GM18858 (cell line): Measurements from ENCODE around the gene EMSY.

Experiments used
- ATAC-seq: cut with Tn5 transposase; IDR thresholded peaks from one replicate; pipeline ENCODE4 v1.9.1; 2021; ENCODE audit not compliant: unreplicated experiment

EMSY gene

DNA sequence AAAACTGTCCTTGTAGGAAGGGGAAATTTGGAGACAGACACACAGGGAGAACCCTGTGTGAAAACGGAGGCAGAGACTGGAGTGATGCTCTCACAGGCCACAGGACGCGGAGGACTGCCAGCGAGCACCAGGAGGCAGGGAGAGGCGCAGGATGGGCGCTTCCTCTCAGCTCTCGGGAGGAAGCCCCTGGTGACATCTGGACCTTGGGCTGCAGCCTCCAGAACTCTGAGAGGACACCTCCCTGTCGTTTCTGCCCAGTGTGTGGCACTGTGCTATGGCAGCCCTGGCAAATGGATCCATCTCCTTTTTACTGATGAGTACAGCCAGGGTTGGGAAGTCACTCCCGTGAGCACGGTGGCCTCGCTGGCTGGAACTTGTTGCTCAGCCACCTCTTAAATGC lies 151.8 kb downstream of the EMSY start:
- no peak for ATAC-seq

DNA sequence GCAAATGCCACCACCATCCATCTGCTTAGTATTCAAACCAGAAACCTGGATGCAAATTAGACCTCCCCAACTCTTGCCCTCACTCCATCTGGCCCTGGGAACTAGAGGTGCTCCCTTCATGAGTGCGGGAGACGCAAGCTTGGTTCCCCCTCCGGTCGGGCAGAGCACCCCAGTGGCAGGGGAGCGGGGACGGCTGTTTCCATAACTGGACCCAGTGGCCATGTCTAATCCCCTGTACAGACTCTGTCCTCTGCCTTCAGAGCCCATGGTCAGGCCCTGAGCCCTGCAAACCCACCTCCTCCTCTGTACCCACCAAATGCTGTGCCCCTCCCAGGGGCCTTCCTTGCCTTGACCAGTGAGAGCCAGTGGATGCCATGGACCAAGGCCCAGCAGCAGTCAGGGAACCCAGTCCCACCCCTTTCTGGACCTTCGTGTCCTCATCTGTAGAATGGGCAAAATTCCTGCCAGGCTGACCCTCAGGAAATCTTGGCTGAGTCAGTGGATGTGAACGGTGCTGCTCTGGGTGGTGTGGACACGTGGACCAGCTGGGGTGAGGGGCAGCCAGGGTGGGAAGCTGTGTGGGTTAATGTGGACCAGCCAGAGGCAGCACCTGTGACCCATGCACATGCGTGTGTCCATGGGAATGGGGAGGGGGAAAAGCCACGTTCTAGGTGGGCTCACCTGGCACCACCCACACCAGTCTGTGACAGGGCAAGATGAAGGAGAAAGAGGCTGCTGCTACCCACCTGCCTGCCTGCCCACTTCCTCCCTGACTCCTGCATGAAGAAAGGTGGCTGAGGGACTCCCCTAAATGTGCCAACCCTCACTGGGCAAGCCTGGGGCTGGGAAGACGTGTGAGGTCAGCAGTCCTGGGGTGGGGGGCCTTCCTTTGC lies 153.0 kb downstream of the EMSY start:
- no peak for ATAC-seq

DNA sequence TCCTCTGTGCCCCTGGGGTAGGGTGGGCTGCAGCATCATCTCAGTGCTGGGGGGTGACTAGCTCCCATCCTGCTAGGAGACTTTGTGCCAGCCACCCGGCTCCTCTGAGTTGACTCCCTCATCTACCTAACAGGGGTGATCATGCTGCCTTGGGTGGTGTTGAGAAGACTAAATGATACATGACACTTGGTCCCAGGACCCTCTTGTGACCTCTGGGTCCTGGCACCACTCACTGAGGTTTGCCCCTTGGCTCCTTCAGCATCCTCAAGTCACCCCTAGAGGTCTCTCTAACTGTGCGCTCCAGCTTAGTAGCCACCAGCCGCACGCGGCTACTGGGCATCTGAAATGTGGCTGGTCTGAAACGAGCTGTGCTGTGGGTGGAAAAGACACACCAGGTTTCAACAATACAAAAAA lies 153.6 kb downstream of the EMSY start:
- no peak for ATAC-seq

DNA sequence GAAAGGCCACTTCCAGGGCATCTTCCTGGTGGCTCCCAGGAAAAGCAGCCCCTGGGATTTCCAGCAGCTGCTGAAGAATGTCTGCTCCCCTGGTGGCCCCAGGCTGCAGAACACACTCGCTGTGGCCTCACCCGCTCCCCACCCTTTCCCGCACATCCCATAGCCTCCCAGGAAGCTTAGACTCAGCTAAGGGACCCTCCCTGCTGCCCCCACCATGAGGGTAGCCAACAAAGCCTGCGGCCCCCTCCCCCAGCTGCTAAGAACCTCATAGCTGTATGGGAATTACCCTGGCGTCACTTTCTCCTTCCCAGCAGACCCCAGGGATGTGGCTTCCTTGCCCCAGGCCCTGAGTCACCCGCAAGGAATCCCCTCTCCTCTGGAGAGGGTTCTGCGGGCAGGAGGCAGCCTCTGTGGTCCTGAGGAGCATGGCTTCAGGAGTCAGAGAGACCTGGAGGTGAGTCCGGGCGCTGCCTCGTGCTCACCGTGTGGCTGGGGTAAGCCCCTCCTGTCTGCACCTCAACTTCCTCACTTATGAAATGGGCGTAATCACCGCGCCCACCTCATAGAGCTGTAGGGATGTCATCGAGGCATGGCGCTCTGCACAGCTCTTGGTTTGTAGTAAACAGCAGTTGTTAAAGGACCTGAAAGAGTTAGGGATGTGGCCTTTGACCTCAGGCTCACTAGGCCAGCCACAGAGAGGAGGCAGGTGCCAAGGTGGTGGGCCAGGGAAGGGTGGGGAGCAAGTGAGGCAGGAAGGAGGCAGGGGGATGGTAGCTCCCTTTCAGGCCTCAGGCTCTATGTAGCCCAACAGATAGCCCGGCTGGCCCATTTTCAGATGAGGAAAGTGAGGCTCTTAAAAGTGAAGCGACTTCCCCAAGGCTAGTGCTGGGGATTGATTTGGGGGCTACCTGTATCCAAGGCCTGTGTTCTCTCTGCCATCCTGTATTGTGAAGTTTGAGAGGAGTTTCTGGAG lies 154.5 kb downstream of the EMSY start:
- ATAC-seq, result no peak

DNA sequence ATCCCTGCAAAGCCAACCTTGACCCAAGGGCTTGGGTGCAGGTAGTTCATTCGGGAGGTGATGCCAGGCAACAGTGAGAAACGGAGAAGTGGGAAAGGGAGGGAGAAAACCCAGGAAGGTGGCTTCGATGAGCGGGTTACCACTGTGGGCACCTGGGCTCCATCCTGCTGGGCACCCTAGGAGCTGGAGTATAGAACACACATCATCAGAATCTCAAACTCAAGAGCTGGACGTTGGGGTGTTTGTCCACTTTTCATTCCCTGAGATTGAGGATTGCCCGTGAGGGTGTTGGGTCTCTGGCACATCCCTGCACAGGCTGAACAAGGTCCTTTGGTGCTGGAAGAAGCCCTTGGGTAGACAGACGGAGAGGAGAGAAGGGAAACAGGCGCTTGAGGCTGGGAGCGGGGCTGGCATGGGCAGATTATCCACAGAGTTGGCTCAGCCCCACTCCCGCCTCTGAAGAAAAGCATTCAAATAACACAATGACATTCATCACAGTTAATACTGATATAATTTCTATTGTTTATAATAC lies 155.4 kb downstream of the EMSY start:
- no peak for ATAC-seq

DNA sequence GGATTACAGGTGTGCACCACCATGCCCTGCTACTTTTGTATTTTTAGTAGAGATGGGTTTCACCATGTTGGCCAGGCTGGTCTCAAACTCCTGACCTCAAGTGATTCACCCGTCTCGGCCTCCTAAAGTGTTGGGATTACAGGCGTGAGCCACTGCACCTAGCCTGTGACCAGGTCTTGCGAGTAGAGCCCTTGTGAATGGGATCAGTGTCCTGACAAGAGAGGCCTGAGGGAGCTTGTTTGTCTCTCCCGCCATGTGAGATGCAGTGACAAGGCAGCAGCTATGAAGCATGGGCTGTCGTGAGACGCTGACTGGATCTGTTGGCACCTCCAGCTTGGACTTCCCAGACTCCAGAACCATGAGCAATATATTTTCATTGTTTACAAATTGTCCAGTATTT lies 156.5 kb downstream of the EMSY start:
- no peak for ATAC-seq

DNA sequence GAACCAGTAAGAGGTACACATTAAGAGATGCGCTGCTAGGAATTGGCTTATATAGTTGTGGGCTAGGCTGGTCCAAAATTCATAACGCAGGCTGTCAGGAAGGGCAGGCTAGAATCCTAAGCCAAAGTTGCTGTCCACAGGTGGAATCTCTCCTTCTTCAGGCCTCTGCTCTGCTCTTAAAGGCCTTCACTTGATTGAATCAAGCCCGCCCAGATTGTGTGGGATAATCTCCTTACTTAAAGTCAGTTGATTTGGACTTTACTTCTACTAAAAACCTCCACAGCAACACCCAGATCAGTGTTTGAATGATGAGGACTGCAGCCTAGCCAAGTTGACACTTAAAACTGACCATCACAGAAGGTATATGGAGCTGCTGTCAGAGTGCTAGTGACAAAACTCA lies 156.9 kb downstream of the EMSY start:
- ATAC-seq, result no peak

DNA sequence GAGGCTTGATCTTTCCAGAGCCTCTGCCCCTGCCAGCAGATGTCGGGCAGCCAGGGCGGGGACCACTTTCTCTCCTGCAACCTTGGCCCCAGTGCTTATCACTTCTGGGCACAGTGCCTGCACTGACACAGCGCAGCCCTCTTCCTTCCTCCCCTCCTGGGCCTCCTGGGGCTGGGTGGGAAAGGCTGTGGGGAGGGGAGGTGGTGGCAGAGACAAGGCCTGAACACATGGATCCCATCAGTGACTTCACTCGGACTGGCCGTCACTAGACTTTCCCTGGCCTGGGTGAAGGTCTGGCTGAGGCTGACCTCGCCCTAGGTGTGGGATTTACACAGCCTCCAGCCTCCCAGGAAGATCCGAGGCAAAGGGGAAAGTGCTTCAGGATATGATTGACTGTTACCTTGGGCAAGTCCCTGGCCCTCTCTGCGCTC lies 157.6 kb downstream of the EMSY start:
- ATAC-seq, result no peak
